WTC11 (cell line): ENCODE data around the gene SAMD8. TPM values are rescaled to one million over a fixed set of nuclear protein-coding genes. Genes with fewer than 3 reads are reported as not detected.
A peak's percentile ranks its signal among the peaks of the same experiment; 100 is the strongest.

Source experiments
- ATAC-seq: fragments of 200-7000 bp; cut with Tn5 transposase; 2 replicates; pipeline ENCODE4 v1.10.0; 2021; ENCODE audit warnings: mild to moderate bottlenecking, moderate library complexity
- CTCF ChIA-PET: fragments of 300-600 bp; sonication (Branson Sonifier 250); formaldehyde crosslinking; loops from one replicate; lab custom pipeline; 2021; ENCODE audit warnings: antibody characterized with exemption; lab: Charles Lee
- POLR2A ChIA-PET: fragments of 350-600 bp; sonication (Branson Sonifier 250); formaldehyde crosslinking; loops from one replicate; lab custom pipeline; 2021; ENCODE audit warnings: antibody characterized with exemption; lab: Charles Lee
- DNase-seq: peaks from one replicate; pipeline ENCODE4 v3.0.0; 2021; ENCODE audit warnings: low spot score
- H3K27ac Mint-ChIP-seq: 2 replicates; pipeline ENCODE4 v1.8.0; 2021; ENCODE audit warnings: mixed read lengths
- H3K27me3 Mint-ChIP-seq: 2 replicates; pipeline ENCODE4 v1.8.0; 2021; ENCODE audit warnings: low read depth, mild to moderate bottlenecking, moderate library complexity, mixed read lengths
- H3K36me3 Mint-ChIP-seq: 2 replicates; pipeline ENCODE4 v1.8.0; 2021; ENCODE audit warnings: mixed read lengths
- H3K4me1 Mint-ChIP-seq: 2 replicates; pipeline ENCODE4 v1.8.0; 2022; ENCODE audit warnings: mixed read lengths
- H3K4me3 Mint-ChIP-seq: 2 replicates; pipeline ENCODE4 v1.8.0; 2021; ENCODE audit warnings: mild to moderate bottlenecking, moderate library complexity, mixed read lengths
- H3K9me3 Mint-ChIP-seq: 2 replicates; pipeline ENCODE4 v1.8.0; 2021; ENCODE audit warnings: mixed read lengths
- CREM ChIP-seq: sonication (generic); formaldehyde crosslinking; IDR thresholded peaks from 2 replicates; pipeline ENCODE4 v1.8.1; 2022; ENCODE audit warnings: mild to moderate bottlenecking, missing genetic modification reagents, moderate library complexity
- ELF4 ChIP-seq: sonication (generic); formaldehyde crosslinking; IDR thresholded peaks from 2 replicates; pipeline ENCODE4 v1.8.1; 2022; ENCODE audit warnings: low read depth, mild to moderate bottlenecking, moderate library complexity, missing genetic modification reagents
- ETV6 ChIP-seq: sonication (generic); formaldehyde crosslinking; IDR thresholded peaks from 2 replicates; pipeline ENCODE4 v1.8.1; 2022; ENCODE audit warnings: mild to moderate bottlenecking, missing genetic modification reagents
- GRHL2 ChIP-seq: fragments of 250-450 bp; sonication (Bioruptor Pico); IDR thresholded peaks from 2 replicates; pipeline ENCODE4 v1.8.0; 2022; ENCODE audit warnings: mild to moderate bottlenecking, moderate library complexity; ENCODE audit not compliant: insufficient replicate concordance, severe bottlenecking
- KAT7 ChIP-seq: sonication (generic); formaldehyde crosslinking; IDR thresholded peaks from 2 replicates; pipeline ENCODE4 v1.8.1; 2023; ENCODE audit warnings: missing genetic modification reagents, mild to moderate bottlenecking, borderline replicate concordance
- MXD4 ChIP-seq: fragments of 250-450 bp; sonication (Bioruptor Pico); IDR thresholded peaks from 2 replicates; pipeline ENCODE4 v1.8.0; 2021; ENCODE audit warnings: mild to moderate bottlenecking, moderate library complexity, borderline replicate concordance
- MYBL2 ChIP-seq: sonication (generic); formaldehyde crosslinking; IDR thresholded peaks from 2 replicates; pipeline ENCODE4 v1.8.1; 2023; ENCODE audit warnings: mild to moderate bottlenecking, moderate library complexity, missing genetic modification reagents
- NFATC4 ChIP-seq: fragments of 250-450 bp; sonication (Bioruptor Pico); IDR thresholded peaks from 2 replicates; pipeline ENCODE4 v1.9.0; 2021; ENCODE audit warnings: mild to moderate bottlenecking
- PRDM15 ChIP-seq: sonication (generic); formaldehyde crosslinking; IDR thresholded peaks from 2 replicates; pipeline ENCODE4 v1.8.0; 2022; ENCODE audit warnings: missing genetic modification reagents
- TCF7 ChIP-seq: sonication (generic); formaldehyde crosslinking; IDR thresholded peaks from 2 replicates; pipeline ENCODE4 v1.8.0; 2022; ENCODE audit warnings: mild to moderate bottlenecking, low read depth, missing genetic modification reagents, moderate library complexity
- ZBTB21 ChIP-seq: sonication (generic); formaldehyde crosslinking; IDR thresholded peaks from 2 replicates; pipeline ENCODE4 v1.8.1; 2023; ENCODE audit warnings: mild to moderate bottlenecking, missing genetic modification reagents, borderline replicate concordance
- ZNF219 ChIP-seq: sonication (generic); formaldehyde crosslinking; IDR thresholded peaks from 2 replicates; pipeline ENCODE4 v1.8.0; 2023; ENCODE audit warnings: missing genetic modification reagents, mild to moderate bottlenecking, borderline replicate concordance
- ZNF232 ChIP-seq: sonication (generic); formaldehyde crosslinking; IDR thresholded peaks from 2 replicates; pipeline ENCODE4 v1.8.0; 2022; ENCODE audit warnings: mild to moderate bottlenecking, missing genetic modification reagents
- ZNF281 ChIP-seq: sonication (generic); formaldehyde crosslinking; IDR thresholded peaks from 2 replicates; pipeline ENCODE4 v1.8.0; 2023; ENCODE audit warnings: mild to moderate bottlenecking, missing genetic modification reagents
- ZNF416 ChIP-seq: fragments of 250-450 bp; sonication (Bioruptor Pico); IDR thresholded peaks from 2 replicates; pipeline ENCODE4 v1.9.0; 2021; ENCODE audit warnings: mild to moderate bottlenecking, inconsistent platforms
- total RNA-seq: library from RNA; stranded (reverse); gene quantifications from 3 replicates; pipeline ENCODE4 v1.2.3, GENCODE V29; 2021
- TF ChIP-seq, protein P1 (sequence below): fragments of 250-450 bp; sonication (Bioruptor Pico); IDR thresholded peaks from 2 replicates; pipeline ENCODE4 v1.9.0; 2021; ENCODE audit warnings: moderate library complexity, mild to moderate bottlenecking, inconsistent platforms, borderline replicate concordance
- TF ChIP-seq, protein P2 (sequence below): sonication (generic); formaldehyde crosslinking; IDR thresholded peaks from 2 replicates; pipeline ENCODE4 v1.8.1; 2023; ENCODE audit warnings: mild to moderate bottlenecking, missing genetic modification reagents, moderate library complexity
- TF ChIP-seq, protein P3 (sequence below): sonication (generic); formaldehyde crosslinking; IDR thresholded peaks from 2 replicates; pipeline ENCODE4 v1.8.0; 2022; ENCODE audit warnings: mild to moderate bottlenecking, missing genetic modification reagents
- TF ChIP-seq, protein P4 (sequence below): sonication (generic); formaldehyde crosslinking; IDR thresholded peaks from 2 replicates; pipeline ENCODE4 v1.8.1; 2022; ENCODE audit warnings: mild to moderate bottlenecking, moderate library complexity, missing genetic modification reagents
- TF ChIP-seq, protein P5 (sequence below): fragments of 250-450 bp; sonication (Bioruptor Pico); IDR thresholded peaks from 2 replicates; pipeline ENCODE4 v2.1.2; 2022; ENCODE audit warnings: mild to moderate bottlenecking, moderate library complexity
- TF ChIP-seq, protein P6 (sequence below): sonication (generic); formaldehyde crosslinking; IDR thresholded peaks from 2 replicates; pipeline ENCODE4 v1.8.1; 2022; ENCODE audit warnings: low read depth, missing genetic modification reagents, borderline replicate concordance

Gene SAMD8
- total RNA-seq, 1 experiment from 2014 or later, result 23.0 TPM

DNA sequence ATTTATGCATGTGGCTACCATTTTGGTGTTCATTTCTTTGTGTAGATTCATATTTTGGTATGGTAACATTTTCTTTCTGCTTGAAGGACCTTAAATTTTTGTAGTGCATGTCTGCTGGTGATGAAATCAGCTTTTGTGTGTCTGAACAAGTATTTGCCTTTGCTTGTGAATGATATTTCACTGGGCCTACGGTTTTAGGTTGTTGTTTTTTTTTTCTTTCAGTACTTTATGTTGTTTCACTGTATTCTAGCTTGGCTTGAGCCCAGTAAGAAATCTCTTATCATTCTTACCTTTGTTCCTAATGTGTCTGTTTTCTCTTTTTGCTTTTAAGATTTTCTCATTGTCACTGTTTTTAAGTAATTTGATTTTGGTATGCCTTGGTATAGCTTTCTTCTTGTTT lies 31.9 kb downstream of the SAMD8 start:
- Mint-ChIP-seq H3K9me3 (no peaks in the 10 kb centered on the region), H3K4me3 (no peak overlapping the region), H3K4me1 (peaks cover 4% of the 10 kb centered on the region), H3K27me3 (no peaks in the 10 kb centered on the region), H3K27ac (peak overlapping the region; percentile 43), H3K36me3 (no peaks in the 10 kb centered on the region)
- DNase-seq (no peak), ATAC-seq (no peak)
- POLR2A ChIA-PET, result no interaction called here
- TF ChIP-seq ZNF416 (CRISPR knock-in tag) (no peak), MYBL2 (CRISPR knock-in tag) (no peak), ZNF281 (CRISPR knock-in tag) (no peak), MXD4 (CRISPR knock-in tag) (no peak), ELF4 (no peak), ZBTB21 (CRISPR knock-in tag) (no peak), PRDM15 (CRISPR knock-in tag) (no peak)
- TF ChIP-seq, protein P1, sequence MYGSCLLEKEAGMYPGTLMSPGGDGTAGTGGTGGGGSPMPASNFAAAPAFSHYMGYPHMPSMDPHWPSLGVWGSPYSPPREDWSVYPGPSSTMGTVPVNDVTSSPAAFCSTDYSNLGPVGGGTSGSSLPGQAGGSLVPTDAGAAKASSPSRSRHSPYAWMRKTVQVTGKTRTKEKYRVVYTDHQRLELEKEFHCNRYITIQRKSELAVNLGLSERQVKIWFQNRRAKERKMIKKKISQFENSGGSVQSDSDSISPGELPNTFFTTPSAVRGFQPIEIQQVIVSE (CRISPR knock-in tag), result no peak
- TF ChIP-seq, protein P2, sequence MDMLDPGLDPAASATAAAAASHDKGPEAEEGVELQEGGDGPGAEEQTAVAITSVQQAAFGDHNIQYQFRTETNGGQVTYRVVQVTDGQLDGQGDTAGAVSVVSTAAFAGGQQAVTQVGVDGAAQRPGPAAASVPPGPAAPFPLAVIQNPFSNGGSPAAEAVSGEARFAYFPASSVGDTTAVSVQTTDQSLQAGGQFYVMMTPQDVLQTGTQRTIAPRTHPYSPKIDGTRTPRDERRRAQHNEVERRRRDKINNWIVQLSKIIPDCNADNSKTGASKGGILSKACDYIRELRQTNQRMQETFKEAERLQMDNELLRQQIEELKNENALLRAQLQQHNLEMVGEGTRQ (CRISPR knock-in tag), result no peak
- TF ChIP-seq, protein P3, sequence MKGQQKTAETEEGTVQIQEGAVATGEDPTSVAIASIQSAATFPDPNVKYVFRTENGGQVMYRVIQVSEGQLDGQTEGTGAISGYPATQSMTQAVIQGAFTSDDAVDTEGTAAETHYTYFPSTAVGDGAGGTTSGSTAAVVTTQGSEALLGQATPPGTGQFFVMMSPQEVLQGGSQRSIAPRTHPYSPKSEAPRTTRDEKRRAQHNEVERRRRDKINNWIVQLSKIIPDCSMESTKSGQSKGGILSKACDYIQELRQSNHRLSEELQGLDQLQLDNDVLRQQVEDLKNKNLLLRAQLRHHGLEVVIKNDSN (CRISPR knock-in tag), result no peak
- TF ChIP-seq, protein P4, sequence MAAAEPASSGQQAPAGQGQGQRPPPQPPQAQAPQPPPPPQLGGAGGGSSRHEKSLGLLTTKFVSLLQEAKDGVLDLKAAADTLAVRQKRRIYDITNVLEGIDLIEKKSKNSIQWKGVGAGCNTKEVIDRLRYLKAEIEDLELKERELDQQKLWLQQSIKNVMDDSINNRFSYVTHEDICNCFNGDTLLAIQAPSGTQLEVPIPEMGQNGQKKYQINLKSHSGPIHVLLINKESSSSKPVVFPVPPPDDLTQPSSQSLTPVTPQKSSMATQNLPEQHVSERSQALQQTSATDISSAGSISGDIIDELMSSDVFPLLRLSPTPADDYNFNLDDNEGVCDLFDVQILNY, result no peak
- CTCF ChIA-PET, result interaction anchor here (0.7 kb wide), 1 partner anchor 56 kb away, joined by 3 read pairs; no protein-coding TSS in a partner anchor

DNA sequence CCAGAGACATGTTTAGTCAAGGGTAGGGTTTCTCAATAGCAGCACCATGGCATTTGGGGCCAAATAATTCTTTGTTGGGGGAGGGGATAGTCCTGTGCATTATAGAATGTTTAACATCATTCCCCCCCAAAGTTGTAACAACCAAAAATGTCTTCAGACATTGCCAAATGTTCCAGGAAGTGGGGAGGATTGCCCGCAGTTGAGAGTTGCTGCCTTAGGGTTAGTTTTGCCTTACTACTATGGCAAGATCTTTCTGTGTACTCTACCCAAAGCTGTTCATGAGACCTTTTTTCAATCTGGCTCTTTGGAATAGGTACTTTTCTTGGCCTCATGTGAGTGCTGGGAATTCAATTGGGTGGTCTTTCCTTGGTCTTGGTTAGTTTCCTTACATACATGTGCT lies 34.1 kb downstream of the SAMD8 start:
- POLR2A ChIA-PET, result no interaction called here
- Mint-ChIP-seq H3K27ac (0 out of 2 replicates have a peak overlapping the region, but pooled peaks have one; percentile 7), H3K4me3 (no peak overlapping the region), H3K4me1 (peaks cover 4% of the 10 kb centered on the region), H3K36me3 (peaks cover 4% of the 10 kb centered on the region), H3K27me3 (no peaks in the 10 kb centered on the region), H3K9me3 (no peaks in the 10 kb centered on the region)
- CTCF ChIA-PET, result no interaction called here
- ATAC-seq (no peak), DNase-seq (no peak)
- TF ChIP-seq, protein P2 (CRISPR knock-in tag), result no peak
- TF ChIP-seq, protein P5, sequence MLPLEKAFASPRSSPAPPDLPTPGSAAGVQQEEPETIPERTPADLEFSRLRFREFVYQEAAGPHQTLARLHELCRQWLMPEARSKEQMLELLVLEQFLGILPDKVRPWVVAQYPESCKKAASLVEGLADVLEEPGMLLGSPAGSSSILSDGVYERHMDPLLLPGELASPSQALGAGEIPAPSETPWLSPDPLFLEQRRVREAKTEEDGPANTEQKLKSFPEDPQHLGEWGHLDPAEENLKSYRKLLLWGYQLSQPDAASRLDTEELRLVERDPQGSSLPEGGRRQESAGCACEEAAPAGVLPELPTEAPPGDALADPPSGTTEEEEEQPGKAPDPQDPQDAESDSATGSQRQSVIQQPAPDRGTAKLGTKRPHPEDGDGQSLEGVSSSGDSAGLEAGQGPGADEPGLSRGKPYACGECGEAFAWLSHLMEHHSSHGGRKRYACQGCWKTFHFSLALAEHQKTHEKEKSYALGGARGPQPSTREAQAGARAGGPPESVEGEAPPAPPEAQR (CRISPR knock-in tag), result no peak
- TF ChIP-seq, protein P6, sequence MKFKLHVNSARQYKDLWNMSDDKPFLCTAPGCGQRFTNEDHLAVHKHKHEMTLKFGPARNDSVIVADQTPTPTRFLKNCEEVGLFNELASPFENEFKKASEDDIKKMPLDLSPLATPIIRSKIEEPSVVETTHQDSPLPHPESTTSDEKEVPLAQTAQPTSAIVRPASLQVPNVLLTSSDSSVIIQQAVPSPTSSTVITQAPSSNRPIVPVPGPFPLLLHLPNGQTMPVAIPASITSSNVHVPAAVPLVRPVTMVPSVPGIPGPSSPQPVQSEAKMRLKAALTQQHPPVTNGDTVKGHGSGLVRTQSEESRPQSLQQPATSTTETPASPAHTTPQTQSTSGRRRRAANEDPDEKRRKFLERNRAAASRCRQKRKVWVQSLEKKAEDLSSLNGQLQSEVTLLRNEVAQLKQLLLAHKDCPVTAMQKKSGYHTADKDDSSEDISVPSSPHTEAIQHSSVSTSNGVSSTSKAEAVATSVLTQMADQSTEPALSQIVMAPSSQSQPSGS (CRISPR knock-in tag), result no peak
- no peak for TF ChIP-seq ZNF232 (CRISPR knock-in tag)
- no peak for TF ChIP-seq NFATC4 (CRISPR knock-in tag)
- no peak for TF ChIP-seq ZNF219 (CRISPR knock-in tag)
- TF ChIP-seq KAT7 (CRISPR knock-in tag), result no peak
- no peak for TF ChIP-seq CREM (CRISPR knock-in tag)
- no peak for TF ChIP-seq TCF7 (CRISPR knock-in tag)
- TF ChIP-seq ETV6 (CRISPR knock-in tag), result no peak
- TF ChIP-seq GRHL2 (CRISPR knock-in tag), result no peak
